Left forelimb (tissue), 1 donor: ENCODE measurements around the gene CD33.
"Not testable (repeated sequence)": the region's sequence is repeated elsewhere in the genome, so short reads cannot be mapped to it uniquely, and the experiment has no call there.

ENCODE experiments used
- DNase-seq: peaks from one replicate; pipeline ENCODE4 v3.0.0-alpha.2; 2018; ENCODE audit warnings: low spot score

The CD33 gene

DNA sequence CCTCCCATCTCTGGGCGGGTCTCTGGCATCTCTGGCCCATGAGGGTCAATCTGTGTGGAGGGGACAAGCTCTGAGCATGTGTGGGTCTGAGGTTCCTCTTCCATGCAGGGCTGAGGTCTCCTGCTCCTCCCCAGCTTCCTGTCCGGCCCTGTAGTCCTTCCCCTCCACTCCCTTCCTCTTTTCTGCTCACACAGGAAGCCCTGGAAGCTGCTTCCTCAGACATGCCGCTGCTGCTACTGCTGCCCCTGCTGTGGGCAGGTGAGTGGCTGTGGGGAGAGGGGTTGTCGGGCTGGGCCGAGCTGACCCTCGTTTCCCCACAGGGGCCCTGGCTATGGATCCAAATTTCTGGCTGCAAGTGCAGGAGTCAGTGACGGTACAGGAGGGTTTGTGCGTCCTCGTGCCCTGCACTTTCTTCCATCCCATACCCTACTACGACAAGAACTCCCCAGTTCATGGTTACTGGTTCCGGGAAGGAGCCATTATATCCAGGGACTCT is at the start of gene CD33:
CD33 (plus strand) TSS at position 183 of the 496 bp plus-strand sequence; CDS start at position 222, 39 bp downstream.
- DNase-seq, result not testable (repeated sequence)

DNA sequence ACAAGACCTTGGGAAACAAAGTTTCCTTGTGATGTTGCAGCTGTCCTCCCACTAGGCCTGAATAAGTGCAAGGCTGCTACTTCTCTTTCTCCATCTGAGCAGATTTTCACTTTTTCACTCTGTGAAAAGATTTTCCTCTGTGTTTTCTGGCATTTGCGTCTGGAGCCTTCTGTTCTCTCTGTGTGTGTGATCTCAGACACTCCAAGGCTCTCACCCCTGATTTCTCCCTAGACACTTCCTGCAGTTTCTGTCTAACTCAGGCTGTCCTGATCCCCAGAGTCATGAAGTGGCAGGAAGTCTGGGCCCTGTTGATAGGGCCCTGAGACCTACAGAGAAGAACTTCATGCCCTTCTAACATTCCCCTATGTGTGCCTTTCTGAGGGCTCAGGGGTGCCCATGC is 45.6 kb upstream of the CD33 start:
- peak; percentile 17 for DNase-seq

DNA sequence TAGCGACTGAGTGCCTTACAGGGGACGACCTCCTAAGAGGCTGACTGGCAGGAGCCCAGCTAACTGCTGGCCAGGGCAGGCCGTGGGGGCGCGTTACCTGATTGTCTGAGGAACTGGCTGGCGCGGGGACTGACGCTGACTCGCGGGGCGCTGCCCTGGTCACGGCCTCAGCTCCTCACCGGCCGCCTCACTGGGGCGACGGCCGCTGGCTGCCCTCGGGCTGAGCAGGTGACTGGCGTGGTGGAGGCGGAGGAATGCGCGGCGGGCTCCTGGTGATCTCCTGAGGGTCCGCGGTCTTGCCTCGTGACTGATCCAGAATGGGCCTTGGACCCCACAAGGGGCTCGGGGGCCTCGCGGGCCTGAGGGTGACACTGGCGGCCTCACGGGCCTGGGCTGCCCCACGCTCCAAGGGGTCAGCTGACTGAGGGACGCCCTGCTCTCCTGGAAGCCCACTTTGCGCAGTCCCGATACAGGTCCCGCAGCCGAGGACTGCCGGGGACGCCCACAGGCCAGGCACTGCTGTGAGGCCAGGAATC is 43.4 kb upstream of the CD33 start:
- peak; percentile 36 for DNase-seq

DNA sequence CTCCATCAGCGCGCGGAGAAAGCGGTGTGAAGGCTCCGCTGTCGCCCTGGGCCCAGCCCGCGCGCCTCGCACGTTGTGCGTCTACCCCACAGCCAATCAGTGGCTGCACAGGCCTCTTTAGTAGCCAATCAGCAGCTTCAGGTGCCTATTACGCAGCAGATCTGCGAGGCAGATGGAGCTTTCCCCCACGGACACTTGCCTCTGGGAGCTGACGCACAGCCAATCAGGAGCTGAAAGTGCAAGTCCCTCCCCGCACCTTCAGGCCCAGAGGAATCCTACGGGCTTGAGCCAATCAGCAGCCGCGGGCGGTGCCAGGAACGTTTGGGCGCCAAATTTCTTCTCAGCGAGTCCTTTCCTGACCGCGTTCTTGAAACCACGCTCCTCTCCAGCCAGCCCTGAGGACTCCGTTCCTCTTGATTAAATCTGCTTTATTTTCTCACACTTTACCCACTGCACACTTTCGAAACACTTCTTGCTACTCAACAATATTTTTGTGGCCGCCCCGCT is 42.9 kb upstream of the CD33 start:
- DNase-seq, result peak; percentile 38

DNA sequence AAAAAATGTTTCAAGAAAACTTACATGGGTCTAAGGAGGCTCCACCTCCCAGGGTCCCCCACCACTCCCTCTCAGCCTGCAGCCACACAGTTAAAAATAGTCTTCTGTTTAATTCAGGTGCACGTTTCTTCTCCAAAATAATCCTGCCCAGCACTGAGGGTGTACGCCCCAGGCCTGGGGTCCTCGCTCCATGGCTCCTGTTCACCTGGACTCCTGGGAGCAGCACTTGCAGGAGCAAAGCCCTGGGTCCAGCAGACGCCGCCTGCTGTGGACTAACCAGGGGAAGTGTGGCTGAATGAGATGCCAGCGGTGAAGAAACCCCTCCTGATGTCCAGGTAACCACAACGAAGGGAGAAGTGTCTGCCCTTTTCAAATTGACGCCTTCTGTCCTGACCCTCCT is 41.3 kb upstream of the CD33 start:
- DNase-seq, result no peak

DNA sequence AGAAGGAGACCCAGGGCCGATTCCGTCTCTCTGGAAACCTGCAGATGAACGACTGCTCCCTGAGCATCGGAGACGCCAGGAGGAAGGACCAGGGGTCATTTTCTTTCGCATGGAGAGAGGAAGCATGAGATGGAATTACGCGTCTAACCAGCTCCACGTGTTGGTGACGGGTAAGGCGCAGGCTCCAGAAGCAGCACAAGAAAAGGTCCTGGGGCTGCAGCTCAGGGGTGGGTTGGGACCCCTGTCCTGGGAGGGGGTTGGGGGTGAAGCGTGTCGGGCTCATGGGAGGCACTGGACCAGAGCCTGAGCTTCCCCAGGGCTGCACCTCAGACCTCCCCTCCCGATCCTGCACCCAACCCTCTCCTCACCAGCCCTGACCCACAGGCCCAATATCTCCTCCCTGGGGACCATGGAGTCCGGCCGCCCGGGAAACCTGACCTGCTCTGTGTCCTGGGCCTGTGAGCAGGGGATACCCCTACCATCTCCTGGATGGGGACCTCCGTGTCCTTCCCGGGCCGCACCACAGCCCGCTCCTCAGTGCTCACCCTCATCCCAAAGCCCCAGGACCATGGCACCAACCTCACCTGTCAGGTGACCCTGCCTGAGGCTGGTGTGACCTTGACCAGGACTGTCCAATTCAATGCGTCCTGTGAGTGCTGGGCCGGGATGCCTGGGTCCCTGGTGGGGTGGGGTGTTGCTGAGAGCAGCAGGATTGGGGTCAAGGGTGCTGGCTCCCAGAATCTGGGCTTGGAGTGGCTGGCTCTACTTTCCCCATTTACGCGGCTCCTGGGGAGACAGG is 39.6 kb upstream of the CD33 start:
- no peak for DNase-seq

DNA sequence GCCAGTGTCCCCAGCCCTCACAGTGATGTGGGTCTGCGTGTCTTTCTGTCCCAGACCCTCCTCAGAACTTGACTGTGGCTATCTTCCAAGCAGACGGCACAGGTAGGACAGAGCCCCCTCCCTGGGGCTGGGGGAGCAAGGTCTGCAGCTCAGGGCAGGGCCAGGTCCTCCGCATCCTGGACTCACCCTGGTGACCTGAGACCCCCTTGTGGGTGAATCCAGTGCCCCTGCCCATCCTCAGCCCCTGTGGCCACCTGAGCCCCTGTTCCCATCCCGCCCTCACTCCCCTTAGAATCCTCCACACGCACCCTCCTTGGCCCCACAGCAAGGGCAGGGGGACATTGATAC is 39.0 kb upstream of the CD33 start:
- DNase-seq, result no peak

DNA sequence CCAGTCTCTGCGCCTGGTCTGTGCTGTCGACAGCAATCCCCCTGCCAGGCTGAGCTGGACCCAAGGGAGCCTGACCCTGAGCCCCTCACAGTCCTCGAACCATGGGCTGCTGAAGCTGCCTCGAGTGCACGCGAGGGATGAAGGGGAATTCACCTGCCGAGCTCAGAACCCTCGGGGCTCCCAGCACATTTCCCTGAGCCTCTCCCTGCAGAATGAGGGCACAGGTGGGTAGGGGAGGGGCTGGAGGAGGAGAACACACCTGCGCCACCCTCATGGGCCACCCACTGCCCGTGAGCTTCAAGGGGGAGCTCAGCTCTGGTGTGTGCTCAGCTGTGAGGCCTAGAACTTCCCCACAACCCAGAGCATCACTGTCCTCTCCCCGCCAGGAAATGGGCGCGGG is 38.6 kb upstream of the CD33 start:
- DNase-seq, result no peak

DNA sequence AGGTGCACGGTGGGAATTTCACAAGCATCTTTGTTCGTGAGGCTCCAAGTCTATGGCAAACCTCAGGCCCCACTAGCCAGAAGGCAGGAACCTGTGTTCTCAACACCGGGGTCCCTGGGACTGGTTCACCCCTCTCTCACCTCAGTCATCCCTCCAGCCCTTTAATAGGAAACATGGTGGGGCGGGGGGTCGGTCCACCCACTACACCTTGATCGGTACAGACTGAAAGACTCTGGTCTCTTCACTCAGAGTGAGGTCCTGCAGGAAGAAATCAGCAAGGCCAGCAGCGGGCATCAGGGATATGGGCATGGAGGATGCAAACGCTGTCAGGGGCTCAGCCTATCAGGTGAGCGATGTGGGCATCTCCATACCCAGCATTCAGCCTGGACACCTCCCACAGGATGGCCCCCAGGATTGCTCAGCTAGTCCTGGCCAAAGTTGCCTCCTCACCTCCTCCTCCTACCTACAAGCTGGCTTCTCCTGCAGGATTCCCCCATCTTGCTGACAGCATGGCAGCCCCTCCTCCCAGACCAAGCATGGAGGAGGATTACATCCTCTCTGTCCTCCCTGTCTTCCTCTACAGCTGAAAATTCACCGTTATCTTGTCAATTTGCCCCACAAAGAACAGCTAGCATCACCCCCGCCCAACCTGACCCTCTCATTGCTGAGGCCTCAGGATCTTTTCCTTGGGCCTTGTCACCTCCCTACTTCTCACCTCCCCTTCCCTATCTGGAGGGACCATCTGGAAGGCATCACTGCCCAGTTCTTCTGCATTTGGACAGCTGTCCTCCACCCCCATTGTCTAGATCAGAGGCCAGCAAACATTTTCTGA is 37.3 kb upstream of the CD33 start:
- DNase-seq, result peak; percentile 23

DNA sequence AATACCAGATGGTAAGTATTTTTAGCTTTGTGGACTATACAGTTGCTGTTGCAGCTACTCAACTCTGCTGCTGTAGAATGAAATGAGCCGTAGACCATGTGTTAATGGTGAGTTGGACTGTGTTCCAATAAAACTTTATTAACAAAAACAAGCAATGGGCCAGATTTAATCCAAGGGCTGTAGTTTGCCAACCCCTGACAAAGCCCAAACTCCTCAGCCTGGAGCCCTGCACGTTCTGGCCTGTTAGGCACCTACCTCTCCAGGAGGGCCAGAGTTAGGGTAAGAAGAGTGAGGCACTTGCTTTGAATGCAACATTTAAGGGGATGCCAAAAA is 36.7 kb upstream of the CD33 start:
- DNase-seq, result no peak

DNA sequence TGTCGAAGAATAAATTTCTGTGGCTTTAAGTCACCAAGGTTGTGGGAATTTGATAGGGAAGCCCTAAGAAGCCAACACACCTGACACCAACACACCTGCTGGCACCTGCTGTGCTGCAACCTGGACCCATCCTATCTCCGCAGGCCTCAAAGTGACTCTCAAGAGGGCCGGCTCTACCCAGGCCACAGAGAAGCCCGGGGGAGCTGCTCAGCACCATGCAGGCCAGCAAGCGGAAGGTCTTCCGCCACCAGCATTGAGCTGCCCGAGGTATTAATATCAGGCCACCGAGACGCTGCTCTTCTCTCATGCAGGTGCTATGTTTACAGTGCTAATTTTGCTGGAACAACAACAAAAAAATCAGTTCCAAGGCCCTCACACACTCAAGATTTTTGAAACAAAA is 32.2 kb upstream of the CD33 start:
- DNase-seq, result no peak

DNA sequence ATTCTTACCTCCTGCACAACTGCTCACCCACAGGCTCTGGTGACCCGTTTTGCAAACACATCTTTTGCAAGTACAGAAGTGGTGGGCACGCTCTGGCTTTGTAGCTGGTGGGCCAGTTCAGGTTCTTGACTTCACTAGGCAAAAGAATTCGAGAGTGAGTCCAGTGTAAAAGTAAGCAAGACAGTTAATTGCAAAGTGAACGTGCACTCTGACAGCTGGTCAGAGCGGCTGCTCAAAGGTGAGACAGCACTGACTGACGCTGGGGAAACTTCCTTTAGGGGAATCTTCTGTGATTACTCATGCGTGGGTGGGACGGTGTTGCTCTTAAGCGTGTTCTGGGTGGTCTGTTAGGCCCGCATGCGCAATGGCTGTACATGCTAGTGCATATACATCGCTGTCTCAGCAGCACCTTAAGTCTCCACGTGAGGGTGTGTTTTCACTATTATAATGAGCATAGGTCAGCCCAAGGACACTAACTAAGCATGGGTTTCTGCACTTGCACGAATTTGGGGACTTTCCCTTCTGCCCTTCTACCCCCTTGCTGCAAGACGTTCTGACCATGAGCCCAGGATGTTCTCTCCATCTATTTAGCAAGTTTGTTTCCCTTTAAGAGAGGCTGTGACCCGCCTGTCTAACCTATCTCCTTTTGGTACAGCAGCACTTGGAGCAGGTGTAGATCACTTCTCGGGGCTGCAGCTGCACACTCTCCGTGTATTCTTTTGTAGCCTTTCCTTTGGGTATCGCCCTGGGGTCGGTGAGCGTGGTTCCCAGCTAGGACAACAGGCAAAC is 30.2 kb upstream of the CD33 start:
- no peak for DNase-seq

DNA sequence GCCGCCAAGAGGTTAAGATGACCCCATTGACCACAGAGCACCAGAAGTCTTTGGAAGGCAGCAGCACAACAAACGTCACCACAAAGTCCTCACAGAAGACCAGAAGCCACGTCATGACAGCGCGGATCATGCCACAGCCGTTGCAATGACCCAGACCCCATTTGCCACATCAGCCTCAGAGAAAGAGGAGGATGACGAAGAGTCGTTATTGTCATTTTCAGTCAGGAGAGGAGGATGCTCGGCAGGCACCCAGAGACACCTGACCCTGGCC is 29.6 kb upstream of the CD33 start:
- DNase-seq, result no peak

DNA sequence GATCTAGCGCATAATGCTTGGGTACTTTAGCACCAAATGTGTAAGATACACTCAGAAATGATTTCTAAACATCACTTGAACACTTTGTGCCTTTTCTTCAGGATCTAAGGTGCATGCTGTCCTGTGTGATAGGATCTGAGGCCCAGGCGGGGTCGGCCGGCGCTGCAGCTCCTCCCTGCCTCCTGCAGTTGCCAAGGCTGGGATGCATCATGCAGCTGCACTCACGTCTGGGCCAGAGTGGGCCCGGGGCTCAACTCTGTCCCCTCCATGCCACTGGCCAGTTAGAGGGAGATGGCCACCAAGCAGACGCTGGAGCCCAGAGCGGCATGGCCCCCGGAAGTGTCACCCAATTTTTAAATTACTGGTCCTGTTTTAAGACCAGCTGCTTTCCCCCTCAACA is 29.3 kb upstream of the CD33 start:
- no peak for DNase-seq

DNA sequence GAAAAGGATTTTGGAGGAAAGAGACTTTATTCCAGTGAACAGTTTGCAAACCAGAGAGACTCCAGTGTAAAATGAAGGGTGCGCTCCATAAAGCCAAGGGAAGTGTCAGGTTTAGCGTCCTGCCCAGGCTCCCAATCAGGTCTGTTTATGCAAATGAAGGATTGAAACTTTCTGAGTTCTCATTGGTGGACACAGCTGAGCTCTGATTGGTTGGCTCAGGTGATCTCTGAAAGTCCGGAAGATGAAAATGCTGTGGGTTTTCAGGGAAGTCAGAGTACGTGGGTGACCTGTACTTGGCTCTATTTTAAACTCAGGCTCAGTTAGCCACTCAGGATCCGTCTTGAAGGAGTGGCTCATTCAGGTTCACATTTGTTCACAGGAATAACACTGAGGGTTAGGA is 28.7 kb upstream of the CD33 start:
- no peak for DNase-seq

DNA sequence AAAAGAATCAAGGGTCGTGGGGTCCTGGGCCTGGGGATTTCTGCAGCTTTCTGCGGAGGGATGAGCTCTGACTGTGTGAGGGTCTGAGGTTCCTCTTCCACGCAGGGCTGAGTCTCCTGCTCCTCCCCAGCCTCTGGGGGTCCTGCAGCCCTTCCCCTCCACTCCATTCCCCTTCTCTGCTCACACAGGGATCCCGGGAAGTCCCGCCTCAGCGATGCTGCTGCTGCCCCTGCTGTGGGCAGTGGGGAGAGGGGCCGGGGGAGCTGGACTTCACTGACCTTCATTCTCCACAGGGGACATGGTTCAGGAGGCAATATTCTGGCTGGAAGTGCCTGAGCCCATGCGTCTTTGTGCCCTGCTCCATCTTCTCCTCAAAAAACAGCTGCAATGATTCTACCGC is 26.2 kb upstream of the CD33 start:
- DNase-seq, result no peak

DNA sequence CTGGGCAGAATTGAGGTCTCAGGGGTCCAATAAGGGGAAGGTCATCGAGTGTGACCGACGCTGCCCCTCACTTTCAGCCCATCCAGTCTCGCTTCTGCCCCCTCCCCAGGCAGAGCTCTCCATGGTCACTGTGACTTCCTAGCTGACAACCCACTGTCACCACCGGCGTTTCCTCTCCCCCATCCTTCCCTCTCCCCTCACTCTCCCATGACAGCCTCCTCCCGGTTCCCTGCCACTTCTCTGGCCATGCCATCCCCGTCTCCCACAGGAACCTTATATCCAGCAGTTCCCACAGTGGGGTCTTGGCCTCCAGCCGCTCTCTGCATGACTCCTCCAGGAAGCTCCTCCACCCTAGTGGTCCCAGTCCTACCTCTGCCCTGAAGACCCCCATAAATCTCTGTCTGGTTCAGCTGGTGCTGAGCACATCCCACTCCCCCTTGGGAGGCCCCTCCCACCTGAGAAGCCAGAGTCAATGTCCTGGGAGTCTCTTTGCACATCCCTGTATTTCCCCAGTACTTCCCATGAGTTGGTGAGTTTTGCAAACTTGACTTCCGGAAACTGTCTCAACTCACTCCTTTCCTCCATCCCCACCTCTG is 24.7 kb upstream of the CD33 start:
- DNase-seq, result no peak

DNA sequence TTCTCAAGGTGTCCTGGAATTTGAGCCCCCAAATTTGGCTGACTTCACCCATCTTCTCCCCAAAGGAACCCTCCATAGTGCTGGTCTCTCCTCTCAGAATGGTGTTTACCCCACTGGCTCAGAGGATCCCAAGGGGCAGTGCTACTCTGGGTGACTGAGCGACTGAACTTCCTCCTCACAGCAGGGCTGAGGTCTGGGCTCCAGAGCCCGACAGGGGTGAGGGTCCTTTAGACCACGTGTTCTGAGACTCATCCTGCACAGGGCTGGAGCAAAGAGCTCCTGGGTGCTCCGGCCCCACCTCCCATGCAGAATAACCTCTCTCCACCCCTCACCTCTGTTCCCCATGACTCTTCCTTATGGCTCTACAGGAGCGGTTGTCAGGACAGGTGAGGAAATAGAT is 23.2 kb upstream of the CD33 start:
- no peak for DNase-seq

DNA sequence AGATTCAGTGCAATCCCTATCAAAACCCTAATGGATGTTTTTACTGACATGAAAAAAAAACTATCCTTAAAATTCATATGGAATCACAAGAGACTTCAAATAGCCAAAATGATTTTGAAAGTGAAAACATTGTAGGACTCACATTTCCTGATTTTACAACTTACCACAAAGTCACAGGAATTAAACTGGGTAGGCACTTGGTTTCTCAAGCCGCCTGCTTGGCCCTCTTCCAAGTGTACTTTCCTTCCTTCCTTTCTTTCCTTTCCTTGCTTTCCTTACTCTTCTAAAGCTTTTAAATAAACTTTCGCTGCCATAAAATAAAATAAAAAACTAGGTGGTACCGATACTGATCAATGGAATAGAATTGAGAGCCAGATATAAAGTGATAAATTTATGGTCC is 21.0 kb upstream of the CD33 start:
- no peak for DNase-seq

DNA sequence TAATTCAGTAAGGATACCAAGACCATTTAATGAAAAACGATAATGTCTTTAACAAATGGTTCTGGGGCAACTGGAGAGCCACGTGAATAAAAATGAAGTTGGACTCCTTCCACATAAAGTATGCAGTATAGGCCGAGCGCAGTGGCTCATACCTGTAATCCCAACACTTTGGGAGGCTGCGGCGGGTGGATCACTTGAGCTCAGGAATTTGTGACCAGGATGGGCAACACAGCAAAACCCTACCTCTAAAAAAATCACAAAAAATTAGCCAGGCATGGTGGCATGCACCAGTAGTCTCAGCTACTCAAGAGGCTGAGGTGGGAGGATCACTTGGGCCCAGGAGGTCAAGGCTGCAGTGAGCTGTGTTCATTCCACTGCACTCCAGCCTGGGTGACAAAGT is 20.6 kb upstream of the CD33 start:
- no peak for DNase-seq

DNA sequence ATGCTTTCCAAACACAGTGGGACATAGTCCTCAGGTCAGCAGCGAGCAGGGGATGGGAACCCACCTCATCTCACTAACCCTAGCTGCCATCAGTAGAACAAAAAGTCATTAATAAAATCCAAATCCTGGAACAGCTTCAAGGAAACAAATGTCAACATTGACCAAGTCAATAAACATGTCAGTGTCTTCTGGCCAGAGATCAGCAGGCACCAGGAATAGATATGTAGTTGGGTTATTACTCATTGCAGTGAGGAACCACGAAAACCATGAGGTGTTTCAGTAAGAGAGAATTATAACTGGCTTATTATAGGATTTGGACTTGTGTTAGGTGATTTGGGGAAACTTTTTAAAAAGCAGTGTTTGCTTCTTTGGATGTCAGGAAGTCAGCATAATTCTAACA is 17.1 kb upstream of the CD33 start:
- no peak for DNase-seq

DNA sequence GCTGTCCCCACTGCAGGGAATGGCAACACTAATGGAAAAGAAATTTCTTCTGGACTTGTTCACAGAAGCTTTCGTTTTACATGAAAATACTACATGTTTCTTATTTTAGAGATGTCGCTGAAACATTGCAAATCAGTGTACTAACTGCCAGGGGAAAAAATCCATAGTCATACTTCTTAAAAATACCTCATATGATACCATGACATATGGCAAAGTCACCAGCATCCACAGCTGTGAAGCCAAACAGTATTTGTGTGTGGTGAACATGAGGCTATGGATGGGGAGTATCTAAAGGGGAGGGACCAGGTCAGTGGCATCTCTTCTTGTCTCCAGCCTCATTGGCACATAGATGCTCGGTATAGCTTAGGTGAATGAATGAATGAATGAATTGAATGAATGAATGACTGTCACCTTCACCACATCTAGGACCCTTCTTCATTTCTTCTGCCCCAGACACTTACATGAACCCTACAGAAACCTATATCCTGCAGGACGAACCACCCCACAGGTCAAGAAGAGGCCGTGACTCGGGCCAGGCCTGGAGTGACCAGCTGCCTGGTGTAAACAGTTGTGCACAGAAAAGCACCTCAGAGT is 14.6 kb upstream of the CD33 start:
- no peak for DNase-seq
